OCI-LY1 (cell line): ENCODE measurements around the gene WLS.

Experiments used
- H2AFZ ChIP-seq: fragments of 200-600 bp; sonication (generic), shearing (Covaris generic); 2 replicates; pipeline ENCODE4 v1.6.0; 2014; ENCODE audit warnings: antibody characterized with exemption, mild to moderate bottlenecking, low read length
- H3F3A ChIP-seq: fragments of 200-600 bp; sonication (generic), shearing (Covaris generic); 2 replicates; pipeline ENCODE4 v1.6.0; 2014; ENCODE audit warnings: mild to moderate bottlenecking, antibody characterized with exemption, low read length, moderate library complexity; ENCODE audit not compliant: insufficient read depth
- H3K27ac ChIP-seq: fragments of 200-600 bp; sonication (generic); 2 replicates; pipeline ENCODE4 v1.5.1; 2014; ENCODE audit warnings: low read length, mixed run types, mild to moderate bottlenecking, low read depth; ENCODE audit not compliant: poor library complexity, severe bottlenecking
- H3K27me3 ChIP-seq: fragments of 200-600 bp; sonication (generic); 2 replicates; pipeline ENCODE4 v1.6.0; 2014; ENCODE audit warnings: antibody characterized with exemption, mild to moderate bottlenecking, low read length, moderate library complexity; ENCODE audit not compliant: insufficient read depth
- H3K36me3 ChIP-seq: fragments of 200-600 bp; sonication (generic); 2 replicates; pipeline ENCODE4 v1.6.1; 2014; ENCODE audit warnings: mild to moderate bottlenecking, antibody characterized with exemption, low read length, moderate library complexity, mixed read lengths; ENCODE audit not compliant: insufficient read depth
- H3K4me1 ChIP-seq: fragments of 200-600 bp; sonication (generic); 2 replicates; pipeline ENCODE4 v1.5.1; 2014; ENCODE audit warnings: mild to moderate bottlenecking, low read length, moderate library complexity; ENCODE audit not compliant: insufficient read depth, severe bottlenecking
- H3K4me2 ChIP-seq: fragments of 200-600 bp; sonication (generic), shearing (Covaris generic); 2 replicates; pipeline ENCODE4 v1.6.1; 2014; ENCODE audit warnings: low read length
- H3K4me3 ChIP-seq: fragments of 200-600 bp; sonication (generic); 2 replicates; pipeline ENCODE4 v1.5.1; 2014; ENCODE audit warnings: low read length, low read depth, mild to moderate bottlenecking, mixed read lengths; ENCODE audit not compliant: poor library complexity, severe bottlenecking
- H3K79me2 ChIP-seq: fragments of 200-600 bp; shearing (Covaris generic); 2 replicates; pipeline ENCODE4 v1.6.1; 2016; ENCODE audit warnings: mixed run types, low read length, mixed read lengths; ENCODE audit not compliant: insufficient read depth
- H3K9ac ChIP-seq: fragments of 200-600 bp; sonication (generic), shearing (Covaris generic); 2 replicates; pipeline ENCODE4 v1.6.1; 2014; ENCODE audit warnings: mild to moderate bottlenecking, low read length, mixed read lengths
- H3K9me2 ChIP-seq: fragments of 200-600 bp; sonication (generic), shearing (Covaris generic); 2 replicates; pipeline ENCODE4 v1.6.1; 2014; ENCODE audit warnings: low read depth, mild to moderate bottlenecking, low read length, mixed read lengths
- H3K9me3 ChIP-seq: fragments of 200-600 bp; shearing (Covaris generic); 2 replicates; pipeline ENCODE4 v1.6.1; 2014; ENCODE audit warnings: low read length, mixed read lengths
- H4K20me1 ChIP-seq: fragments of 200-600 bp; sonication (generic), shearing (Covaris generic); 2 replicates; pipeline ENCODE4 v1.6.0; 2016; ENCODE audit warnings: mild to moderate bottlenecking, low read length; ENCODE audit not compliant: insufficient read depth
- CTCF ChIP-seq: fragments of 200-600 bp; sonication (generic), shearing (Covaris generic); IDR thresholded peaks from 2 replicates; pipeline ENCODE4 v1.5.1; 2017; ENCODE audit warnings: mild to moderate bottlenecking, antibody characterized with exemption, low read length, moderate library complexity, mixed read lengths
- EZH2 ChIP-seq: fragments of 200-600 bp; sonication (generic), shearing (Covaris generic); IDR thresholded peaks from 2 replicates; pipeline ENCODE4 v1.8.0; 2017; ENCODE audit warnings: borderline replicate concordance, mixed run types, mild to moderate bottlenecking, antibody characterized with exemption, low read length, moderate library complexity, mixed read lengths

Gene WLS

DNA sequence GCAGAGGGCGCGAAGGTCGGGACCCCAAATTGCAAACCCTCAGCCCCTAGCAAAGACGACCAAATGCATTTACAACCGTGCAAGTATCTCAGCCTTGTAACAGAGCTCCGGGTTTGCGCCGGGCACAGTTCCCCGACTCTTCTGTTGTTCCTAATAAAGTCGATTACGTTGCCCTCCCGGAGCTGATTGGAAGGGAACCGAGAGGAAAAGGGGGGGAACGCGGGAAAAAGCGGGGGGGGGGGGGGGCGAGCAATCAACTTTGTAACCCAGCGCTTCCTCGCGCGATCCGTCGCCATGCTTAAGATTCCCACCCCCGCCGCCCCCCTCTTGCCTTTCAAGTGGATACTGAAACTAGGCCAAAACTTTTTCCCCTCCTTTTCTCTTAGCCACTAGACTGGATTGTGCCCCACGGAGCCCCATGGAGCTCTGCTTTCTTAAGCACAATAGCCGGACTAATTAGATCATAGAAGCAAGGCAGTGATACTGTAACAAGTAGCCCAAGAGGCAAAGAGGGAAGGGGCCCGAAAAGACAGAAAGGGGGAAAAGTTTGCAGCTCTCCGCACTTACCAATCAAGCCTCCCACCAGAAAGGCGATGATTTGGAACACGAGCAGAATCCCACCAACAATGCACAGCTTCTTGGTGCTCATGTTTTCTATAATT lies 565 bp downstream of the WLS start:
- Histone ChIP-seq H3F3A (no peaks in the 10 kb centered on the region), H3K4me2 (no peak overlapping the region), H3K4me3 (no peak overlapping the region), H2AFZ (no peak overlapping the region), H3K4me1 (no peaks in the 10 kb centered on the region), H3K9me2 (no peaks in the 10 kb centered on the region), H3K79me2 (no peaks in the 10 kb centered on the region), H3K36me3 (no peaks in the 10 kb centered on the region), H4K20me1 (no peaks in the 10 kb centered on the region), H3K9me3 (no peaks in the 10 kb centered on the region), H3K27me3 (no peaks in the 10 kb centered on the region), H3K27ac (no peak overlapping the region), H3K9ac (no peak overlapping the region)
- TF ChIP-seq CTCF (no peak), EZH2 (no peak)

GRCh38 chr1:68230901-68231626 lies 1.3 kb downstream of the WLS start:
- Histone ChIP-seq H3K4me1 (no peaks in the 10 kb centered on the region), H3K4me3 (no peak overlapping the region), H3K9ac (no peak overlapping the region), H2AFZ (no peak overlapping the region), H3K9me3 (no peaks in the 10 kb centered on the region), H3F3A (no peaks in the 10 kb centered on the region), H3K4me2 (no peak overlapping the region), H4K20me1 (no peaks in the 10 kb centered on the region), H3K27ac (no peak overlapping the region), H3K9me2 (no peaks in the 10 kb centered on the region), H3K79me2 (no peaks in the 10 kb centered on the region), H3K36me3 (no peaks in the 10 kb centered on the region), H3K27me3 (no peaks in the 10 kb centered on the region)
- TF ChIP-seq EZH2 (no peak), CTCF (no peak)

GRCh38 chr1:68230484-68230802 lies 1.9 kb downstream of the WLS start:
- no peak overlapping the region for H3K4me3 ChIP-seq

More at GRCh38 chr1:68230484-68230802, 1.9 kb downstream of the WLS start:
- Histone ChIP-seq H3K9me3 (no peaks in the 10 kb centered on the region), H3K9ac (no peak overlapping the region), H2AFZ (no peak overlapping the region), H3K9me2 (no peaks in the 10 kb centered on the region), H3K27ac (no peak overlapping the region), H4K20me1 (no peaks in the 10 kb centered on the region), H3K4me2 (no peak overlapping the region), H3K79me2 (no peaks in the 10 kb centered on the region), H3K4me1 (no peaks in the 10 kb centered on the region), H3K27me3 (no peaks in the 10 kb centered on the region), H3K36me3 (no peaks in the 10 kb centered on the region), H3F3A (no peaks in the 10 kb centered on the region)
- TF ChIP-seq CTCF = no peak
- no peak for TF ChIP-seq EZH2
